GM12865 (cell line): ENCODE data around the gene TSHB.

ENCODE experiments used
- DNase-seq: peaks from one replicate; pipeline ENCODE4 v3.0.0; 2010; ENCODE audit warnings: low read depth
- H3K4me3 ChIP-seq: 2 replicates; pipeline ENCODE4 v1.5.1; 2011; ENCODE audit warnings: mild to moderate bottlenecking, low read depth, low read length, control low read depth
- CTCF ChIP-seq: IDR thresholded peaks from 2 replicates; pipeline ENCODE4 v1.5.1; 2011; ENCODE audit warnings: low read length, control low read depth, low read depth, inconsistent platforms; ENCODE audit not compliant: insufficient read depth; ENCODE audit errors: missing control alignments

Gene TSHB

GRCh38 chr1:115082949-115083348 lies 53.3 kb downstream of the TSHB start:
- H3K4me3 ChIP-seq, result no peak overlapping the region
- DNase-seq, result no peak
- TF ChIP-seq CTCF, result no peak
